Muscle layer of duodenum (tissue), 2 donors: ENCODE results near the gene RFC4.

Source experiments
- H3K27ac ChIP-seq: one replicate; pipeline ENCODE4 v1.7.0; 2013; ENCODE audit warnings: mild to moderate bottlenecking, low read length
- H3K27me3 ChIP-seq: one replicate; pipeline ENCODE4 v1.7.0; 2013; ENCODE audit warnings: low read depth, mild to moderate bottlenecking, control low read depth, low read length
- H3K36me3 ChIP-seq, 2 donors: one replicate each; pipeline ENCODE4 v1.7.0; 2013; ENCODE audit warnings: low read length in 2 of 2, control low read depth in 1 of 2, mild to moderate bottlenecking in 1 of 2; ENCODE audit not compliant: insufficient read depth in 2 of 2, control insufficient read depth in 1 of 2
- H3K4me1 ChIP-seq, 2 donors: one replicate each; pipeline ENCODE4 v1.7.0; 2013; ENCODE audit warnings: low read length in 2 of 2, mild to moderate bottlenecking in 2 of 2, control low read depth in 1 of 2, moderate library complexity in 1 of 2; ENCODE audit not compliant: insufficient read depth in 2 of 2, control insufficient read depth in 1 of 2
- H3K4me3 ChIP-seq, 2 donors: one replicate each; pipeline ENCODE4 v1.7.0; 2013; ENCODE audit warnings: low read length in 2 of 2, low read depth in 1 of 2, mild to moderate bottlenecking in 1 of 2
- H3K9me3 ChIP-seq, 2 donors: one replicate each; pipeline ENCODE4 v1.7.0; 2013; ENCODE audit warnings: low read length in 2 of 2, control low read depth in 1 of 2, mild to moderate bottlenecking in 1 of 2; ENCODE audit not compliant: control insufficient read depth in 1 of 2
- donor health status: healthy.

RFC4 gene

GRCh38 chr3:186784820-186785494 lies 21.3 kb downstream of the RFC4 start:
- peaks cover 30 to 47% of the 10 kb centered on the region in 2 donors for H3K4me1 ChIP-seq
- H3K4me3 ChIP-seq: peak overlapping the region; percentile 99
- no peaks in the 10 kb centered on the region for H3K9me3 ChIP-seq
- peak overlapping the region; percentile 100 for H3K27ac ChIP-seq
- H3K36me3 ChIP-seq: peaks cover 55 to 66% of the 10 kb centered on the region in 2 donors
- H3K27me3 ChIP-seq: no peaks in the 10 kb centered on the region

- H3K4me3 ChIP-seq: peak overlapping the region; percentile 99
- H3K36me3 ChIP-seq: peaks cover 48 to 57% of the 10 kb centered on the region in 2 donors
- no peaks in the 10 kb centered on the region for H3K27me3 ChIP-seq
- peak overlapping the region; percentile 100 for H3K27ac ChIP-seq
- no peaks in the 10 kb centered on the region for H3K9me3 ChIP-seq
- H3K4me1 ChIP-seq: peaks cover 30 to 44% of the 10 kb centered on the region in 2 donors
Measured at GRCh38 chr3:186783731-186784515, 22.4 kb downstream of the RFC4 start.

- H3K27me3 ChIP-seq: no peaks in the 10 kb centered on the region
- peaks cover 41 to 49% of the 10 kb centered on the region in 2 donors for H3K36me3 ChIP-seq
- H3K27ac ChIP-seq: peak within 1 kb of the TSS; percentile 100
- peaks cover 30 to 37% of the 10 kb centered on the region in 2 donors for H3K4me1 ChIP-seq
- no peaks in the 10 kb centered on the region for H3K9me3 ChIP-seq
- H3K4me3 ChIP-seq: peak within 1 kb of the TSS; percentile 99
Measured at GRCh38 chr3:186783058-186783730, 23.1 kb downstream of the RFC4 start, which contains the start of gene EIF4A2. TSS of gene EIF4A2 (plus strand) at chr3:186783577. CDS start at chr3:186783611, 34 bp downstream.

GRCh38 chr3:186782542-186783057 lies 23.7 kb downstream of the RFC4 start:
- Histone ChIP-seq H3K4me1 (peaks cover 28 to 31% of the 10 kb centered on the region in 2 donors), H3K36me3 (peaks cover 35 to 44% of the 10 kb centered on the region in 2 donors), H3K9me3 (no peaks in the 10 kb centered on the region), H3K27ac (peak overlapping the region; percentile 100), H3K27me3 (no peaks in the 10 kb centered on the region), H3K4me3 (peak overlapping the region; percentile 99)

GRCh38 chr3:186779204-186779603 lies 27.1 kb downstream of the RFC4 start:
- Histone ChIP-seq H3K36me3 (peaks cover 1 to 10% of the 10 kb centered on the region in 2 donors), H3K4me1 (no peaks in the 10 kb centered on the region), H3K4me3 (no peak overlapping the region), H3K9me3 (no peaks in the 10 kb centered on the region), H3K27me3 (no peaks in the 10 kb centered on the region), H3K27ac (no peak overlapping the region)

- Histone ChIP-seq H3K27me3 (no peaks in the 10 kb centered on the region), H3K36me3 (no peaks in the 10 kb centered on the region), H3K9me3 (no peaks in the 10 kb centered on the region), H3K27ac (no peak overlapping the region), H3K4me1 (peaks cover 0 to 5% of the 10 kb centered on the region in 2 donors), H3K4me3 (no peak overlapping the region)
Measured at GRCh38 chr3:186775999-186776398, 30.3 kb downstream of the RFC4 start.

GRCh38 chr3:186772701-186773417 lies 33.4 kb downstream of the RFC4 start:
- peak overlapping the region; percentile 51 for H3K27ac ChIP-seq
- peak overlapping the region; percentile 69 to 73 for H3K4me3 ChIP-seq
- H3K27me3 ChIP-seq: no peaks in the 10 kb centered on the region
- H3K4me1 ChIP-seq: peaks cover 0 to 5% of the 10 kb centered on the region in 2 donors
- no peaks in the 10 kb centered on the region for H3K36me3 ChIP-seq
- no peaks in the 10 kb centered on the region for H3K9me3 ChIP-seq

- H3K4me3 ChIP-seq: peak overlapping the region; percentile 69 to 73
- H3K36me3 ChIP-seq: no peaks in the 10 kb centered on the region
- H3K27me3 ChIP-seq: no peaks in the 10 kb centered on the region
- H3K9me3 ChIP-seq: no peaks in the 10 kb centered on the region
- H3K4me1 ChIP-seq: peaks cover 0 to 5% of the 10 kb centered on the region in 2 donors
- H3K27ac ChIP-seq: peak overlapping the region; percentile 51
Measured at GRCh38 chr3:186772281-186772694, 34.0 kb downstream of the RFC4 start.

GRCh38 chr3:186760897-186761447 lies 45.3 kb downstream of the RFC4 start:
- Histone ChIP-seq H3K4me1 (no peaks in the 10 kb centered on the region), H3K9me3 (no peaks in the 10 kb centered on the region), H3K27ac (no peak overlapping the region), H3K27me3 (no peaks in the 10 kb centered on the region), H3K36me3 (no peaks in the 10 kb centered on the region), H3K4me3 (no peak overlapping the region)

GRCh38 chr3:186760141-186760833 lies 46.0 kb downstream of the RFC4 start:
- Histone ChIP-seq H3K9me3 (no peaks in the 10 kb centered on the region), H3K4me1 (no peaks in the 10 kb centered on the region), H3K4me3 (no peak overlapping the region), H3K36me3 (no peaks in the 10 kb centered on the region), H3K27me3 (no peaks in the 10 kb centered on the region), H3K27ac (no peak overlapping the region)
